HepG2 (cell line): Measurements from ENCODE around the gene PRRT1B.

Experiments
- IRF9 ChIP-seq: sonication (generic); formaldehyde crosslinking; IDR thresholded peaks from 2 replicates; pipeline ENCODE4 v1.8.0; 2022; ENCODE audit warnings: missing genetic modification reagents, mild to moderate bottlenecking, borderline replicate concordance
- MEIS1 ChIP-seq: sonication (generic); formaldehyde crosslinking; IDR thresholded peaks from 2 replicates; pipeline ENCODE4 v1.9.0; 2021; ENCODE audit warnings: mild to moderate bottlenecking, missing genetic modification reagents, moderate library complexity, borderline replicate concordance
- MXD4 ChIP-seq: IDR thresholded peaks from 2 replicates; pipeline ENCODE4 v1.6.1; 2016; ENCODE audit warnings: mild to moderate bottlenecking, missing biosample characterization, missing genetic modification reagents
- ZNF260 ChIP-seq: sonication (generic); formaldehyde crosslinking; IDR thresholded peaks from 2 replicates; pipeline ENCODE4 v1.4.0; 2020; ENCODE audit warnings: missing genetic modification reagents, low read depth, mild to moderate bottlenecking, borderline replicate concordance

DNA sequence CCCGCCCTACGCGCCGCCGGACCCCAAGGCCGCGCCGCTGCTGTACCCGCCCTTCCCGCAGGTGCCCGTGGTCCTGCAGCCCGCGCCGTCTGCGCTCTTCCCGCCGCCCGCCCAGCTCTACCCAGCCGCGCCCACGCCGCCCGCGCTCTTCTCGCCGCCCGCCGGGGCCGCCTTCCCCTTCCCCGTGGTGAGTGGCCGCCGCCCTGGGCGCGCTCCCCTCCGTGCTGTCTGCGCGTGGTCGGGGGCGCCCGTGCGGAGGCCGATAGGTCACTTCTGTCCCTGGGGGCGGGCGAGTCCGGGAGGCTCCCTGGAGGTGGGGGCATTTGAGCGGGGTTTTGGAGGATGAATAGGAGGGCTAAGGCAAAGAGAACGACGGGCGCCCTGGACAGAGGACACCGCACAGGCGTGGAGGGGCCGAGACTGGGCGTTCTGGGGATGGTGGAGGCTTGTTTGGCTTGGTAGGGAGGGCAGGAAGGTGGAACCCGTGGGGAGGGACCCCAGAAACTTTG lies 9.6 kb downstream of the PRRT1B start:
- no peak for TF ChIP-seq IRF9
- TF ChIP-seq MXD4: no peak
- TF ChIP-seq MEIS1: no peak
- TF ChIP-seq ZNF260 (CRISPR knock-in tag): no peak
